ENCODE measurements around the gene KSR2. TPM values are rescaled to one million over a fixed set of nuclear protein-coding genes. Genes with fewer than 3 reads are reported as not detected.

Gene KSR2
- total and polyA plus RNA-seq, 10 of the 15 experiments (the other 5 are each of a cell fraction or from before 2014, with no cell fraction given), result under 0.01 to 1.5 (median 0.01) TPM; not detected in 3

- TF ChIP-seq TBL1XR1 (IDR thresholded peaks at IDR 0.05; ENCODE audit: low read depth, low read length) (no peak), SIN3A (IDR thresholded peaks at IDR 0.05; ENCODE audit: low read depth, low read length) (no peak)
- TF ChIP-seq, protein P1, sequence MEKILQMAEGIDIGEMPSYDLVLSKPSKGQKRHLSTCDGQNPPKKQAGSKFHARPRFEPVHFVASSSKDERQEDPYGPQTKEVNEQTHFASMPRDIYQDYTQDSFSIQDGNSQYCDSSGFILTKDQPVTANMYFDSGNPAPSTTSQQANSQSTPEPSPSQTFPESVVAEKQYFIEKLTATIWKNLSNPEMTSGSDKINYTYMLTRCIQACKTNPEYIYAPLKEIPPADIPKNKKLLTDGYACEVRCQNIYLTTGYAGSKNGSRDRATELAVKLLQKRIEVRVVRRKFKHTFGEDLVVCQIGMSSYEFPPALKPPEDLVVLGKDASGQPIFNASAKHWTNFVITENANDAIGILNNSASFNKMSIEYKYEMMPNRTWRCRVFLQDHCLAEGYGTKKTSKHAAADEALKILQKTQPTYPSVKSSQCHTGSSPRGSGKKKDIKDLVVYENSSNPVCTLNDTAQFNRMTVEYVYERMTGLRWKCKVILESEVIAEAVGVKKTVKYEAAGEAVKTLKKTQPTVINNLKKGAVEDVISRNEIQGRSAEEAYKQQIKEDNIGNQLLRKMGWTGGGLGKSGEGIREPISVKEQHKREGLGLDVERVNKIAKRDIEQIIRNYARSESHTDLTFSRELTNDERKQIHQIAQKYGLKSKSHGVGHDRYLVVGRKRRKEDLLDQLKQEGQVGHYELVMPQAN (conservative IDR thresholded peaks at IDR 0.05), result no peak
Measured at GRCh38 chr12:117596968-117597367, 371.8 kb downstream of the KSR2 start (continued).

DNA sequence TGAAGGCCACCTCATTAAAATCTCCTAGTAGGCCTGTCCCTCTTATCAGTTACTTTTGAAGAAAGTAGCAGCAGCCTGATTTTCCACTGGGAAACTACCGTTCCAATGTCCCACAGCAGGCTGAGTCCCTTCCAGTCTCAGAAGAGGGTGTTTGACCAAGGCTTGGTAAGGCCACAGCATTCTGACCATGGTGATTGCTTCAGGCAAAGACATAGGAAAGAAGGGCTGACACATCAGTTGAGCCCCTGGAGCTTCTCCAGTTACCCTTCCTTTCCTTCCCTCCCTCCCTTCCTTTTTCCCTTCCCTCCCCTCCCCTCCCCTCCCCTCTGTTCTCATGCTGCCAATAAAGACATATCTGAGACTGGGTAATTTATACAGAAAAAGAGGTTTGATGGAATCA, 373.0 kb downstream of the KSR2 start:
- intact Hi-C loops (cut with micrococcal nuclease; ENCODE audit: unreplicated experiment), result no loop called here
- POLR2A ChIA-PET, result no interaction called here
- Histone ChIP-seq H4K20me1 (ENCODE audit: control insufficient read depth, insufficient read depth) (no peaks in the 10 kb centered on the region), H3K4me3 (no peak overlapping the region), H3K9me3 (replicated peaks; ENCODE audit: control insufficient read depth, insufficient read depth, low read length) (no peaks in the 10 kb centered on the region; the same call in 2 of the 3 replicates), H3K27ac (ENCODE audit: control insufficient read depth, insufficient read depth) (no peak overlapping the region), H3K9ac (ENCODE audit: control insufficient read depth, insufficient read depth, low read length) (no peak overlapping the region), H3K4me2 (ENCODE audit: control insufficient read depth, insufficient read depth) (no peak overlapping the region), H2AFZ (ENCODE audit: control insufficient read depth, low read depth, low read length) (no peak overlapping the region), H3K27me3 (replicated peaks in 1 of 2; ENCODE audit: control insufficient read depth in 2 of 2, insufficient read depth in 2 of 2, low read length in 1 of 2) (no peaks in the 10 kb centered on the region), H3K4me1 (ENCODE audit: control insufficient read depth, insufficient read depth, low read length) (no peaks in the 10 kb centered on the region), H3K36me3 (ENCODE audit: control insufficient read depth in 2 of 2, insufficient read depth in 2 of 2, low read length in 1 of 2) (no peaks in the 10 kb centered on the region), H3K79me2 (ENCODE audit: control insufficient read depth, insufficient read depth, low read length) (no peaks in the 10 kb centered on the region)
- TF ChIP-seq EZH2 (IDR thresholded peaks at IDR 0.05; ENCODE audit: borderline replicate concordance, control insufficient read depth, low read depth, low read length) (no peak), SRF (IDR thresholded peaks at IDR 0.05; ENCODE audit: low read depth in 2 of 2, low read length in 2 of 2) (no peak), NFYB (IDR thresholded peaks at IDR 0.05; ENCODE audit: insufficient read depth, low read depth, low read length) (no peak), TBL1XR1 (IDR thresholded peaks at IDR 0.05; ENCODE audit: low read depth, low read length) (no peak), POLR2A (IDR thresholded peaks at IDR 0.05; ENCODE audit: low read depth, low read length) (no peak), SMAD1 (IDR thresholded peaks at IDR 0.05; ENCODE audit: low read depth, partially characterized antibody) (no peak), EGR1 (IDR thresholded peaks at IDR 0.05; ENCODE audit: borderline replicate concordance in 1 of 2, low read depth in 2 of 2, low read length in 2 of 2) (no peak), BCL11A (IDR thresholded peaks at IDR 0.05; ENCODE audit: low read depth, low read length) (no peak), POU2F2 (IDR thresholded peaks at IDR 0.05; ENCODE audit: borderline replicate concordance, low read depth, low read length) (no peak), ZNF207 (IDR thresholded peaks at IDR 0.05; ENCODE audit: borderline replicate concordance) (no peak), NFYA (IDR thresholded peaks at IDR 0.05; ENCODE audit: borderline replicate concordance, low read depth, low read length) (no peak)
- TF ChIP-seq, protein P2, sequence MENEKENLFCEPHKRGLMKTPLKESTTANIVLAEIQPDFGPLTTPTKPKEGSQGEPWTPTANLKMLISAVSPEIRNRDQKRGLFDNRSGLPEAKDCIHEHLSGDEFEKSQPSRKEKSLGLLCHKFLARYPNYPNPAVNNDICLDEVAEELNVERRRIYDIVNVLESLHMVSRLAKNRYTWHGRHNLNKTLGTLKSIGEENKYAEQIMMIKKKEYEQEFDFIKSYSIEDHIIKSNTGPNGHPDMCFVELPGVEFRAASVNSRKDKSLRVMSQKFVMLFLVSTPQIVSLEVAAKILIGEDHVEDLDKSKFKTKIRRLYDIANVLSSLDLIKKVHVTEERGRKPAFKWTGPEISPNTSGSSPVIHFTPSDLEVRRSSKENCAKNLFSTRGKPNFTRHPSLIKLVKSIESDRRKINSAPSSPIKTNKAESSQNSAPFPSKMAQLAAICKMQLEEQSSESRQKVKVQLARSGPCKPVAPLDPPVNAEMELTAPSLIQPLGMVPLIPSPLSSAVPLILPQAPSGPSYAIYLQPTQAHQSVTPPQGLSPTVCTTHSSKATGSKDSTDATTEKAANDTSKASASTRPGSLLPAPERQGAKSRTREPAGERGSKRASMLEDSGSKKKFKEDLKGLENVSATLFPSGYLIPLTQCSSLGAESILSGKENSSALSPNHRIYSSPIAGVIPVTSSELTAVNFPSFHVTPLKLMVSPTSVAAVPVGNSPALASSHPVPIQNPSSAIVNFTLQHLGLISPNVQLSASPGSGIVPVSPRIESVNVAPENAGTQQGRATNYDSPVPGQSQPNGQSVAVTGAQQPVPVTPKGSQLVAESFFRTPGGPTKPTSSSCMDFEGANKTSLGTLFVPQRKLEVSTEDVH (IDR thresholded peaks at IDR 0.05; ENCODE audit: low read depth, partially characterized antibody), result no peak
- CTCF ChIA-PET, result no interaction called here
- WGBS (ENCODE audit: insufficient coverage, insufficient replicate concordance, low lambda C conversion rate, missing lambda C conversion rate), result 0% methylated on average over 1 of the region's 1 CpG
- no TSS peak for BruUV-seq (replicated peaks)
- FAIRE-seq (no peak), ATAC-seq (no peak), DNase-seq (ENCODE audit: low read depth, low spot score) (no peak)
- in situ Hi-C loops (cut with MboI), result no loop called here
- RAD21 ChIA-PET (ENCODE audit: unreplicated experiment), result no interaction called here
- SMC1A ChIA-PET (ENCODE audit: uncharacterized antibody, unreplicated experiment), result no interaction called here

Data from GM12878 (cell line).